Embryonic facial prominence (tissue), 1 donor: ENCODE measurements around the gene CYP39A1.

Experiments
- DNase-seq: peaks from one replicate; pipeline ENCODE4 v3.0.0-alpha.2; 2016; ENCODE audit errors: extremely low spot score

CYP39A1 gene

DNA sequence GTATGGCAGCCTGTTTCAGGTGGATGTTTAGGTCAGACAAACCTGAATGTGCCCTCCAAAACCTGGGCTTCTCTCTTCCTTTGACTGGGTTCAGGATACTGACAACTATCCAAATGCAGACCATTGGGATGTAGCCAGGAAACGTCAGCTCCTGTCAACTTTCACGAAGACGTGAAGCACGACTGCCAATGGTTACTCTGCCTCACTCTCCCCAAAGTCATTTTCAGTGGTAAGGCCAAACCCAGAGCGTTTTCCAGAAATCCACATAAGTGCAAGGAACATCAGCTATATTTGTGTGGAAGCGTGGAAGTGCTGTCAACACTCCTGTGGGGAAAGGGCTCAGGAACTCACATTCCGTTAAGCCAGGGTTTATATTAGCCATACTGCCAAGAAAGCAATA lies 141.3 kb downstream of the CYP39A1 start:
- DNase-seq = no peak

DNA sequence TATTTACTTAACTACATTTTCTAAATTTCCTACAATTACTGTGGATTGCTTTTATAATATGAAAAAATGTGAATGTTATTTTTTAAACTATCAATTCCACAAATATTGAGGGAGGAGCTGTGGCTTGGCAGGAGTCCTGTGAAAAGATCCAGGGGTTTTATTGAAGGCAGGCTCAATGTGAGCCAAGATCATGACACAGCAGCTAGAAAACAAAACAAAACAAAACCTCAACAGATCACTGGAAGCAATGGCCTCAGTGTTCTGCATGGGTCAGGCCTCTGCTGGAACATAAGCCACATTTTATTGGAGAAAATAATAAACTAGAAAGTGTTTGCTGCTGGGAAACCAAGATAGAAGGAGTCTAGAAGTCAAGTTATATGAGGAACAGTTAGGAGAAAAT lies 142.0 kb downstream of the CYP39A1 start:
- DNase-seq = no peak

- no peak for DNase-seq
Observed at GRCh38 chr6:46509981-46510510, 142.6 kb downstream of the CYP39A1 start.

DNA sequence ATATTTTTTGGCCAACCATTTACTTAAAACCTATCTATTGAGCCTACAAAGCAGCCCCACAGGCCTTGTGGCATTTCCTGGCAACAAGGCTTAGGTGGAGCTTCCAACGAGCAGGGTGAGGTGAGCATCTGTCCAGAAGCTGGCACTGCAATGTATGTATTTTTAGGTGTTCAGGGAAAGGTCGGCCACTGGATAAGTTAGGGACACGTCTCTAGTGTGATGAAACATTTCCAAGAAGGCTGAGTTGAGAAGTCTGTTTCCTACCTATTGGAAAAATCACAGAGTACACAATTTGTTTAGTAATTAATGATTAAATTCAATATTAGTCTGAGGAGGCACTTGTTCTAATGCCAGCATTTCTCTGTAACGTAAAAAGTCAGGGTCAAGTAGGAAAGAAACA lies 143.6 kb downstream of the CYP39A1 start:
- DNase-seq = no peak

DNA sequence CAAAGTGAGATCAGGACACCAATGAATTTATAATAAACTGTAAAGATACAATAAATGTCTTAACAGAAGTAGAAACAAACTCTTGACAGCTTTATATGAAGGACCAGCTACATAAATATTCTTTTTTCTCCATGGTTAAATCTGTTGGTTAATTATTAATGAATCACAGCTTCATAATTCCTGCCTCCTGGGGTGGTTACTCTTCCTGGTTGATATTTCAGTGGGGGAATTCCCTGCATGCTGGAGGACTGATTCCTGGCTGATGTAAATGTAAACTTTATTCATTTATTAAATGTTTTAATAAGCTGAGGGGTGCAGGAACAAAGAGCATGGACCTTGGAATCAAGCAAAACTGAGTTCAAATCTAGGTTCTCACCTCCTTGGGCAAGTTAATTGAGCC lies 145.2 kb downstream of the CYP39A1 start:
- DNase-seq = no peak

GRCh38 chr6:46505693-46506512 lies 146.7 kb downstream of the CYP39A1 start:
- no peak for DNase-seq

- DNase-seq = no peak
Observed at GRCh38 chr6:46504242-46504641, 148.4 kb downstream of the CYP39A1 start.

DNA sequence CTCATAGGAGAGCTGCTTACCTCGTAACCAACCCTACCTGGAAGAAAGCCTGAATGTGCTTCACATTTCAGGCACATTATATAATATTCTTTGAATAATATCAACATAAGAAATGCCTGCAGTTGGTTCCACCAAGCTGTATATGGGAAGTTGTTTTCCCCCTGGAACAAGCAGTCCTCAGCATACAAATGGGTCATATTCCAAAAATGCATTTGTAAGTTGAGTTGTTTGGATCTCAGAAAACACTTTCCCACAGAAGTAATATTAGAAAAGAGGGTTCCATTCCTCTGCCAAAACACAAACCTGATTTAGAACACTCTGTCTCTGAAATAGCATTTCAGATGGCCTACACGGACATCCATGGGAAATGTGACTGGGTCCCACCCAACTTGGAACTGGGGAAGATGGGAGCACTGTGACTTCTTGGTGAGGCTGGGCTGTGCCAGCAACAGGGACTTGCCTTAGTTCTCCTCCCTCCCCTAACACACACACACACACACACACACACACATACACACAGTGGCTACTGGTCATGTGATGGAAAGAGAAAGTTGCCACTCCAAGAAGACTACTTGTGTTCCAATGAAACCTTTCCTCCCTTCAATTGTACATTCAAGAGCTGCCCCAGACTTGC lies 150.0 kb downstream of the CYP39A1 start:
- DNase-seq = no peak

DNA sequence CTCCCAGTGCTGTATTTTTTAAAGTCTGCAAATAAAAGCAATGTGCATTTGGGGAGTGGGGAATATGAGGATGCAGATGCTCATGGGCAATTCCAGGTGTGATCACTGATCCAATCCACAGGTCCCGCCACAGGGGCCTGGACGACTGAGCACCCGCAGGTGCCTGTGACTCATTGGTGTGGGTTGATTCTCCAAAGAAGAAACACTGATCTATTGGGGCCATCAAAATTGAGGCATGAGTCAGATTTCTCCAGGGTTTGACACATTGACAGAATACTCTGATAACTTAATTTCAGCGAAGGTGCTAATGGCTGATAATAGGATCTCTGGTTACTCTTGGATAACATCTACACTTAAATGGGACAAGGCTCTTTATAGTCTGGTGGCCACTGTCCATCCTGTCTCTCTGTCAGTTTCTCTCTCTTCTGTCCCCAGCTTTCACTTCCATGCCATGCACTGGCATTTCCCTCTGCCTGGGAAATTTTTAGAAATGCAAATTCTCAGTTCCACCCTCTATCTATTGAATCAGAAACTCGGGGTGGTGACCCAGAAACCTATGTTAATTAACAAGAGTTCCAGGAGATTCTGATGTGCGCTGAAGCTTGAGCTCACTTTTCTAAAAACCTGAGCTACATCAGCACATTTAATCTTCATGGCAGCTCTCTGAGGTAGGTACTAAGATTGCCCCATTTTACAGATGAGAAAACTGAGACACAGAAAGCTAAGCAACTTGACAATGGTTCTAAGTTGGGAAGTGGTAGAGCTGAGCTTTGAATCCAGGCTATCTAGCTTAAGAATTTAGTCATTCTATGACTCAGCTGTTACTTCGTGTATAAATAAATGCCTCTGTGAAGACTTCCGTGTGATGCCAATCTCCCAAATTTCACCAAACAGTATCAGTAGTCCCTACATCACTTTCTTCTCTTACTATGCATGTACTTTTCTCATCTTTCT lies 151.2 kb downstream of the CYP39A1 start:
- no peak for DNase-seq

DNA sequence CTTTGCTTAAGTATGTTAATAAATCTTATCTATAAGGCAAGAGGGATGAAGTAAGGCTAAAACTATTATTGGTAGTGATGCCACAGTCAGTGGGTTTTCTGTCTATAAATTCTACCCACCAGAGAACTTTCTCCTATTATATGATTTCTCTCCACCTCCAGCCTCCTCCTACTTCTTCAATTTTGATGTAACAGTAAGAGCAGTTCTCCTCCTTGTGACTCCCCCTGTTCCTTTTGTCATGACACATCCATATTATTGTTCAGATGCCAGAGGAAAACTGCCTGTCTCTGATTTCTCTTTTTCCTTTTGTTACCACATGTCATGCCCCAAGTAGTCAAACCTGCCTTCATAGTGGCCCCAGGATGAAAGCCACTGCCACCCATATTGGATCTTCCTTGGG lies 152.2 kb downstream of the CYP39A1 start:
- no peak for DNase-seq
